B cell (primary cell): ENCODE measurements around the gene GRK3. TPM values are rescaled to one million over a fixed set of nuclear protein-coding genes. Genes with fewer than 3 reads are reported as not detected.

Experiments used
- ATAC-seq: fragments of 200-7000 bp; cut with Tn5 transposase; one replicate; pipeline ENCODE4 v1.10.0; 2021; ENCODE audit warnings: low read depth, mild to moderate bottlenecking, moderate number of reproducible peaks, moderate library complexity
- CTCF ChIA-PET: fragments of 350-600 bp; sonication (Branson Sonifier 250); formaldehyde crosslinking; loops from one replicate; lab custom pipeline; 2021; ENCODE audit warnings: antibody characterized with exemption, inconsistent platforms; lab: Charles Lee
- POLR2A ChIA-PET: fragments of 350-600 bp; sonication (Branson Sonifier 250); formaldehyde crosslinking; loops from one replicate; lab custom pipeline; 2021; ENCODE audit warnings: antibody characterized with exemption; lab: Charles Lee
- DNase-seq: peaks from one replicate; pipeline ENCODE4 v3.0.0; 2013
- H2AFZ ChIP-seq: 2 replicates; pipeline ENCODE4 v1.6.1; 2012; ENCODE audit warnings: mild to moderate bottlenecking, low read depth, low read length; ENCODE audit not compliant: insufficient read depth, poor library complexity, severe bottlenecking
- H3K27ac ChIP-seq, 2 donors: 1 replicate in 1 of 2; 2 replicates in 1 of 2; pipeline ENCODE4 v1.5.1; 2012 to 2013; ENCODE audit warnings: low read length in 2 of 2, mild to moderate bottlenecking in 2 of 2, moderate library complexity in 1 of 2
- H3K27me3 ChIP-seq, 4 experiments: fragments of 200-600 bp in 1 of 4; sonication (generic) in 1 of 4; replicated peaks in 1 of 4; 1 replicate in 2 of 4; 2 replicates in 2 of 4; pipeline versions ENCODE4 v1.6.1 to v1.7.0; 2013 to 2016; ENCODE audit warnings: low read length in 3 of 4, mild to moderate bottlenecking in 2 of 4, mixed read lengths in 1 of 4, moderate library complexity in 1 of 4; ENCODE audit not compliant: insufficient read depth in 4 of 4, control insufficient read depth in 3 of 4; ENCODE audit errors: control extremely low read depth in 1 of 4
- H3K36me3 ChIP-seq, 2 experiments: replicated peaks in 1 of 2; 1 replicate in 1 of 2; 2 replicates in 1 of 2; pipeline versions ENCODE4 v1.6.1 to v1.7.1; 2013; ENCODE audit warnings: low read length in 1 of 2; ENCODE audit not compliant: insufficient read depth in 2 of 2, control insufficient read depth in 1 of 2; ENCODE audit errors: control extremely low read depth in 1 of 2, extremely low read depth in 1 of 2
- H3K4me1 ChIP-seq, 2 donors: fragments of 200-600 bp in 1 of 2; sonication (generic) in 1 of 2; 1 replicate in 1 of 2; 2 replicates in 1 of 2; pipeline versions ENCODE4 v1.5.1 to v1.6.1; 2013 to 2017; ENCODE audit warnings: low read length in 2 of 2; ENCODE audit not compliant: control insufficient read depth in 2 of 2, insufficient read depth in 2 of 2
- H3K4me2 ChIP-seq: replicated peaks from 2 replicates; pipeline ENCODE3; 2012; ENCODE audit warnings: mild to moderate bottlenecking, low read depth, low read length; ENCODE audit not compliant: poor library complexity, severe bottlenecking
- H3K4me3 ChIP-seq, 5 experiments: fragments of 200-600 bp in 1 of 5; sonication (generic) in 1 of 5; 1 replicate in 3 of 5; 2 replicates in 2 of 5; pipeline versions ENCODE4 v1.5.1 to v1.7.0; 2011 to 2016; ENCODE audit warnings: low read length in 4 of 5, mild to moderate bottlenecking in 4 of 5, low read depth in 2 of 5, control low read depth in 1 of 5, moderate library complexity in 1 of 5; ENCODE audit not compliant: insufficient read depth in 1 of 5; ENCODE audit errors: control extremely low read depth in 1 of 5, extremely low read depth in 1 of 5
- H3K79me2 ChIP-seq: fragments of 200-600 bp; sonication (generic); one replicate; pipeline ENCODE4 v1.6.0; 2016; ENCODE audit warnings: low read length; ENCODE audit not compliant: control insufficient read depth, insufficient read depth
- H3K9ac ChIP-seq: fragments of 200-600 bp; sonication (generic); 2 replicates; pipeline ENCODE4 v1.6.1; 2017; ENCODE audit warnings: mild to moderate bottlenecking, low read length, moderate library complexity
- H3K9me3 ChIP-seq, 3 donors: one replicate each; pipeline versions ENCODE4 v1.6.1 to v1.7.1; 2013; ENCODE audit warnings: low read length in 2 of 3; ENCODE audit not compliant: control insufficient read depth in 2 of 3, insufficient read depth in 1 of 3; ENCODE audit errors: control extremely low read depth in 1 of 3
- H4K20me1 ChIP-seq: 2 replicates; pipeline ENCODE4 v1.6.0; 2012; ENCODE audit warnings: mild to moderate bottlenecking, low read length; ENCODE audit not compliant: insufficient read depth, control insufficient read depth, poor library complexity, severe bottlenecking
- H3K27ac Mint-ChIP-seq: one replicate; pipeline ENCODE4 v1.8.0; 2021; ENCODE audit warnings: mixed read lengths
- H3K27me3 Mint-ChIP-seq: one replicate; pipeline ENCODE4 v1.8.0; 2021; ENCODE audit warnings: mixed read lengths
- H3K4me1 Mint-ChIP-seq: one replicate; pipeline ENCODE4 v1.8.0; 2021; ENCODE audit warnings: mixed read lengths
- H3K4me3 Mint-ChIP-seq: one replicate; pipeline ENCODE4 v1.8.0; 2021; ENCODE audit warnings: mixed read lengths
- H3K9me3 Mint-ChIP-seq: one replicate; pipeline ENCODE4 v1.8.0; 2022; ENCODE audit warnings: mixed read lengths; ENCODE audit not compliant: insufficient read depth
- CTCF ChIP-seq: fragments of 200-600 bp; IDR thresholded peaks from one replicate; pipeline ENCODE4 v1.8.0; 2022; ENCODE audit warnings: antibody characterized with exemption, mild to moderate bottlenecking
- EZH2 ChIP-seq: IDR thresholded peaks from 2 replicates; pipeline ENCODE4 v1.6.1; 2012; ENCODE audit warnings: borderline replicate concordance, low read depth, mild to moderate bottlenecking, moderate library complexity, low read length; ENCODE audit not compliant: insufficient read depth, poor library complexity, severe bottlenecking
- WGBS: methylation state at CpG from one replicate; pipeline ENCODE4 v1.1.5; 2013; ENCODE audit warnings: missing lambda C conversion rate; ENCODE audit not compliant: insufficient coverage; 5-methylcytosine and 5-hydroxymethylcytosine counted together
- intact Hi-C: fragments of 100-400 bp; cut with micrococcal nuclease; formaldehyde crosslinking; loops from one replicate; pipeline ENCODE4 v1.10.0; 2022
- polyA plus RNA-seq: library from polyadenylated mRNA; depleted of rRNA; stranded (reverse); fragments of >200 nt; gene quantifications from 2 replicates; pipeline ENCODE4 v1.2.3, GENCODE V29; 2012
- total RNA-seq, 2 donors: library from RNA; stranded (reverse); fragments of 120-200 nt in 1 of 2; gene quantifications; 1 replicate in 1 of 2; 2 replicates in 1 of 2; pipeline versions ENCODE4 v1.2.3 to v1.2.4, GENCODE V29; 2013 to 2022

Gene GRK3
- total and polyA plus RNA-seq, 2 donors (not counting 1 experiment from before 2014, with no cell fraction given) = 17.6 to 61.0 TPM

GRCh38 chr22:25745341-25746011, 181.0 kb downstream of the GRK3 start:
- Mint-ChIP-seq H3K27ac (no peak overlapping the region), H3K4me1 (no peaks in the 10 kb centered on the region), H3K4me3 (no peak overlapping the region), H3K9me3 (no peaks in the 10 kb centered on the region), H3K27me3 (peaks cover 14% of the 10 kb centered on the region)
- DNase-seq = no peak
- H3K36me3 ChIP-seq = no peaks in the 10 kb centered on the region
- intact Hi-C loops = no loop called here
- no peak for TF ChIP-seq CTCF
- TF ChIP-seq EZH2 = no peak
- H3K79me2 ChIP-seq = no peaks in the 10 kb centered on the region
- H2AFZ ChIP-seq = no peak overlapping the region
- CTCF ChIA-PET = interaction anchor here (1.2 kb wide), 1 partner anchor 9 kb away, joined by 3 read pairs; no protein-coding TSS in a partner anchor
- H3K27me3 ChIP-seq = no peaks in the 10 kb centered on the region
- H4K20me1 ChIP-seq = no peaks in the 10 kb centered on the region
- no peaks in the 10 kb centered on the region for H3K9me3 ChIP-seq
- no peaks in the 10 kb centered on the region for H3K4me1 ChIP-seq
- no peak overlapping the region for H3K9ac ChIP-seq
- no peak overlapping the region for H3K4me2 ChIP-seq
- 96% methylated on average over 7 of the region's 7 CpGs for WGBS
- no peak overlapping the region for H3K27ac ChIP-seq
- POLR2A ChIA-PET = no interaction called here
- no peak overlapping the region for H3K4me3 ChIP-seq
- no peak for ATAC-seq

GRCh38 chr22:25746012-25746373, 181.5 kb downstream of the GRK3 start:
- no peaks in the 10 kb centered on the region for H4K20me1 ChIP-seq
- H3K27ac ChIP-seq = no peak overlapping the region
- no peak for DNase-seq
- H3K27me3 ChIP-seq = no peaks in the 10 kb centered on the region
- intact Hi-C loops = no loop called here
- H3K4me3 ChIP-seq = no peak overlapping the region
- ATAC-seq = no peak
- Mint-ChIP-seq H3K4me3 (no peak overlapping the region), H3K27ac (no peak overlapping the region), H3K9me3 (no peaks in the 10 kb centered on the region), H3K27me3 (peaks cover 16% of the 10 kb centered on the region), H3K4me1 (no peaks in the 10 kb centered on the region)
- H3K9me3 ChIP-seq = no peaks in the 10 kb centered on the region
- WGBS = no CpG with 5 or more reads among the region's 1 CpG
- ChIA-PET CTCF (no interaction called here), POLR2A (no interaction called here)
- H2AFZ ChIP-seq = no peak overlapping the region
- TF ChIP-seq CTCF (no peak), EZH2 (no peak)
- no peaks in the 10 kb centered on the region for H3K79me2 ChIP-seq
- H3K9ac ChIP-seq = no peak overlapping the region
- H3K4me2 ChIP-seq = no peak overlapping the region
- no peaks in the 10 kb centered on the region for H3K36me3 ChIP-seq
- no peaks in the 10 kb centered on the region for H3K4me1 ChIP-seq
